Esophagus (tissue), 2 donors: ENCODE measurements around the gene TUBGCP3. TPM values are rescaled to one million over a fixed set of nuclear protein-coding genes. Genes with fewer than 3 reads are reported as not detected.

Experiments
- H3K27ac ChIP-seq, 2 donors: one replicate each; pipeline ENCODE4 v1.5.1; 2013; ENCODE audit warnings: low read depth in 2 of 2, mild to moderate bottlenecking in 2 of 2, inconsistent platforms in 1 of 2, low read length in 1 of 2, moderate library complexity in 1 of 2
- H3K27me3 ChIP-seq, 2 donors: one replicate each; pipeline ENCODE4 v1.6.1; 2013; ENCODE audit warnings: low read length in 2 of 2, control low read depth in 1 of 2, mild to moderate bottlenecking in 1 of 2; ENCODE audit not compliant: insufficient read depth in 2 of 2, control insufficient read depth in 1 of 2
- H3K36me3 ChIP-seq, 2 donors: one replicate each; pipeline ENCODE4 v1.6.1; 2013; ENCODE audit warnings: low read length in 1 of 2; ENCODE audit not compliant: control insufficient read depth in 2 of 2, insufficient read depth in 2 of 2
- H3K4me1 ChIP-seq, 2 donors: one replicate each; pipeline ENCODE4 v1.6.1; 2013; ENCODE audit warnings: low read length in 1 of 2; ENCODE audit not compliant: control insufficient read depth in 2 of 2, insufficient read depth in 2 of 2
- H3K4me3 ChIP-seq, 2 donors: one replicate each; pipeline ENCODE4 v1.5.1; 2013; ENCODE audit warnings: low read length in 2 of 2, mild to moderate bottlenecking in 2 of 2, low read depth in 1 of 2, moderate library complexity in 1 of 2
- H3K9me3 ChIP-seq, 2 donors: one replicate each; pipeline ENCODE4 v1.6.1; 2013; ENCODE audit warnings: mild to moderate bottlenecking in 2 of 2, low read depth in 1 of 2, low read length in 1 of 2, moderate library complexity in 1 of 2; ENCODE audit not compliant: control insufficient read depth in 2 of 2, insufficient read depth in 1 of 2
- WGBS, 2 donors: extraction: QIAGEN DNeasy Blood & Tissue Kit; methylation state at CpG; one replicate each; pipeline ENCODE4 v1.1.7; 2013; 5-methylcytosine and 5-hydroxymethylcytosine counted together
- polyA plus RNA-seq, 2 donors: library from polyadenylated mRNA; stranded (reverse); fragments of 200-250 nt; gene quantifications; one replicate each; pipeline ENCODE4 v1.2.3, GENCODE V29; 2013
- donor health status: healthy with polysubstance abuse.
- donor health status: Bipolar disorder and iron deficiency.

Gene TUBGCP3
- polyA plus RNA-seq, 2 donors, result 6.4 to 11.3 TPM

GRCh38 chr13:112580912-112581311 is 7.0 kb downstream of the TUBGCP3 start:
- 74 to 78% methylated on average over 3 of the region's 3 CpGs for WGBS, 2 donors
- Histone ChIP-seq H3K9me3 (no peaks in the 10 kb centered on the region), H3K4me3 (no peak overlapping the region), H3K36me3 (peaks cover 0 to 6% of the 10 kb centered on the region in 2 donors), H3K27me3 (no peaks in the 10 kb centered on the region), H3K4me1 (peaks cover 2 to 3% of the 10 kb centered on the region in 2 donors), H3K27ac (no peak overlapping the region)

GRCh38 chr13:112580211-112580610 is 7.7 kb downstream of the TUBGCP3 start:
- H3K36me3 ChIP-seq, result peaks cover 0 to 6% of the 10 kb centered on the region in 2 donors
- H3K9me3 ChIP-seq, result no peaks in the 10 kb centered on the region
- no peak overlapping the region for H3K27ac ChIP-seq
- H3K27me3 ChIP-seq, result no peaks in the 10 kb centered on the region
- WGBS, 2 donors, result 98 to 99% methylated on average over 2 of the region's 2 CpGs
- peaks cover 2 to 3% of the 10 kb centered on the region in 2 donors for H3K4me1 ChIP-seq
- no peak overlapping the region for H3K4me3 ChIP-seq

- Histone ChIP-seq H3K4me3 (no peak overlapping the region), H3K4me1 (peaks cover 2 to 5% of the 10 kb centered on the region in 2 donors), H3K36me3 (peaks cover 0 to 6% of the 10 kb centered on the region in 2 donors), H3K27me3 (no peaks in the 10 kb centered on the region), H3K27ac (no peak overlapping the region), H3K9me3 (no peaks in the 10 kb centered on the region)
- WGBS, 2 donors, result 95 to 97% methylated on average over 18 of the region's 18 CpGs
Measured at GRCh38 chr13:112579310-112579843, 8.6 kb downstream of the TUBGCP3 start.

- Histone ChIP-seq H3K27me3 (no peaks in the 10 kb centered on the region), H3K4me3 (no peak overlapping the region), H3K9me3 (no peaks in the 10 kb centered on the region), H3K27ac (no peak overlapping the region), H3K4me1 (peaks cover 2 to 8% of the 10 kb centered on the region in 2 donors), H3K36me3 (no peaks in the 10 kb centered on the region)
Measured at GRCh38 chr13:112576768-112577167, 11.2 kb downstream of the TUBGCP3 start.

GRCh38 chr13:112576191-112576590 is 11.8 kb downstream of the TUBGCP3 start:
- H3K36me3 ChIP-seq, result no peaks in the 10 kb centered on the region
- H3K4me3 ChIP-seq, result no peak overlapping the region
- H3K27me3 ChIP-seq, result no peaks in the 10 kb centered on the region
- no peaks in the 10 kb centered on the region for H3K9me3 ChIP-seq
- 77 to 81% methylated on average over 4 of the region's 4 CpGs for WGBS, 2 donors
- peaks cover 2 to 8% of the 10 kb centered on the region in 2 donors for H3K4me1 ChIP-seq
- no peak overlapping the region for H3K27ac ChIP-seq

GRCh38 chr13:112575675-112576074 is 12.3 kb downstream of the TUBGCP3 start:
- Histone ChIP-seq H3K4me1 (peaks cover 0 to 8% of the 10 kb centered on the region in 2 donors), H3K27ac (no peak overlapping the region), H3K9me3 (no peaks in the 10 kb centered on the region)

GRCh38 chr13:112574834-112575613 is 12.9 kb downstream of the TUBGCP3 start:
- H3K4me1 ChIP-seq, result peaks cover 0 to 8% of the 10 kb centered on the region in 2 donors
- no peaks in the 10 kb centered on the region for H3K36me3 ChIP-seq
- H3K27me3 ChIP-seq, result no peaks in the 10 kb centered on the region
- no peak overlapping the region for H3K4me3 ChIP-seq
- no peaks in the 10 kb centered on the region for H3K9me3 ChIP-seq
- H3K27ac ChIP-seq, result peak overlapping the region in 1 of 2 donors; percentile 45
- 61 to 69% methylated on average over 7 of the region's 7 CpGs for WGBS, 2 donors

More at GRCh38 chr13:112575675-112576074, 12.3 kb downstream of the TUBGCP3 start:
- Histone ChIP-seq H3K36me3 (no peaks in the 10 kb centered on the region), H3K4me3 (no peak overlapping the region), H3K27me3 (no peaks in the 10 kb centered on the region)
- 76 to 84% methylated on average over 5 of the region's 5 CpGs for WGBS, 2 donors

GRCh38 chr13:112574416-112574815 is 13.5 kb downstream of the TUBGCP3 start:
- no peaks in the 10 kb centered on the region for H3K27me3 ChIP-seq
- peak overlapping the region in 1 of 2 donors; percentile 45 for H3K27ac ChIP-seq
- no peaks in the 10 kb centered on the region for H3K9me3 ChIP-seq
- H3K4me3 ChIP-seq, result no peak overlapping the region
- peaks cover 0 to 8% of the 10 kb centered on the region in 2 donors for H3K4me1 ChIP-seq
- WGBS, 2 donors, result 67 to 70% methylated on average over 1 of the region's 1 CpG
- H3K36me3 ChIP-seq, result no peaks in the 10 kb centered on the region

GRCh38 chr13:112573710-112574109 is 14.2 kb downstream of the TUBGCP3 start:
- Histone ChIP-seq H3K27ac (no peak overlapping the region), H3K4me3 (no peak overlapping the region), H3K9me3 (no peaks in the 10 kb centered on the region), H3K27me3 (no peaks in the 10 kb centered on the region), H3K36me3 (no peaks in the 10 kb centered on the region), H3K4me1 (peaks cover 0 to 5% of the 10 kb centered on the region in 2 donors)
- WGBS, 2 donors, result 81 to 87% methylated on average over 2 of the region's 2 CpGs

GRCh38 chr13:112572366-112572765 is 15.6 kb downstream of the TUBGCP3 start:
- Histone ChIP-seq H3K27me3 (no peaks in the 10 kb centered on the region), H3K4me1 (peaks cover 0 to 5% of the 10 kb centered on the region in 2 donors), H3K27ac (no peak overlapping the region), H3K36me3 (peaks cover 3 to 5% of the 10 kb centered on the region in 2 donors), H3K9me3 (no peaks in the 10 kb centered on the region), H3K4me3 (no peak overlapping the region)
- WGBS, 2 donors, result 86 to 92% methylated on average over 5 of the region's 5 CpGs
